ENCODE results near the gene PLK1. TPM values are rescaled to one million over a fixed set of nuclear protein-coding genes. Genes with fewer than 3 reads are reported as not detected.

The PLK1 gene
- total and polyA plus RNA-seq, 2 of the 4 experiments (the other 2 are of a cell fraction): 19.4 to 59.0 TPM

- H4K5ac ChIP-seq (ENCODE audit: low read depth, low read length): no peak overlapping the region; the same call in 1 of the 2 replicates
- no peak overlapping the region for H4K91ac ChIP-seq (ENCODE audit: insufficient read depth, low read depth, low read length)
- H2BK15ac ChIP-seq (ENCODE audit: low read depth, low read length): no peak overlapping the region
- H2AK5ac ChIP-seq (ENCODE audit: low read depth, low read length): no peak overlapping the region
- no peak overlapping the region for H3K4me2 ChIP-seq (ENCODE audit: low read depth, low read length)
- H2BK120ac ChIP-seq (ENCODE audit: low read depth, low read length): no peak overlapping the region
- no peak overlapping the region for H3K56ac ChIP-seq (ENCODE audit: extremely low read depth, insufficient read depth, low read length)
- no peak overlapping the region for H4K8ac ChIP-seq (ENCODE audit: low read depth in 2 of 2, low read length in 2 of 2)
- in situ Hi-C loops (cut with MboI; ENCODE audit: low sequenced_read_pairs) (no loop called here), dilution Hi-C loops (cut with HindIII; ENCODE audit: low sequenced_read_pairs, unreplicated experiment) (no loop called here), intact Hi-C loops (cut with micrococcal nuclease) (no loop called here)
- H2AFZ ChIP-seq (replicated peaks; ENCODE audit: low read length, poor library complexity): no peak overlapping the region
- no peak for DNase-seq
- peaks cover 17% of the 10 kb centered on the region for H3K36me3 ChIP-seq (ENCODE audit: control insufficient read depth, insufficient read depth, low read length)
- peaks cover 19 to 60% of the 10 kb centered on the region in 2 experiments for H3K79me1 ChIP-seq (ENCODE audit: low read depth in 1 of 2, low read length in 2 of 2)
- WGBS, 2 experiments (ENCODE audit: extremely low coverage in 2 of 2, insufficient read length in 1 of 2): 60% methylated on average over 3 of the region's 8 CpGs; no CpG with 5 or more reads in 1 of the 2 experiments
- TF ChIP-seq MAFK (IDR thresholded peaks at IDR 0.05; ENCODE audit: low read depth, low read length) (no peak), MXI1 (IDR thresholded peaks at IDR 0.05; ENCODE audit: borderline replicate concordance, low read depth, low read length) (no peak), MAZ (IDR thresholded peaks at IDR 0.05; ENCODE audit: borderline replicate concordance, low read depth, low read length) (no peak), CHD1 (IDR thresholded peaks at IDR 0.05; ENCODE audit: low read depth, low read length) (no peak), CEBPB (IDR thresholded peaks at IDR 0.05; ENCODE audit: low read depth, low read length) (no peak), NFE2L2 (IDR thresholded peaks at IDR 0.05; ENCODE audit: low read depth, low read length) (no peak)
- no peak overlapping the region; the same call in 1 of the 2 replicates for H3K27ac ChIP-seq (ENCODE audit: insufficient read depth, low read length)
- no peak overlapping the region for H2BK5ac ChIP-seq (ENCODE audit: low read depth, low read length, poor library complexity, severe bottlenecking)
- H3K23ac ChIP-seq (ENCODE audit: low read depth, low read length): no peak overlapping the region
- ChIA-PET CTCF (interaction anchor here (0.7 kb wide), 1 partner anchor 9 kb away, joined by 3 read pairs; no protein-coding TSS in a partner anchor), POLR2A (ENCODE audit: unreplicated experiment) (no interaction called here)
- peaks cover 27% of the 10 kb centered on the region for H3K9me1 ChIP-seq (ENCODE audit: insufficient read depth, low read length)
- peaks cover 13% of the 10 kb centered on the region for H4K20me1 ChIP-seq (ENCODE audit: insufficient read depth, low read length)
- no peaks in the 10 kb centered on the region for H3K27me3 ChIP-seq (ENCODE audit: control insufficient read depth, insufficient read depth, low read length)
- no peak overlapping the region for H2AK9ac ChIP-seq (replicated peaks; ENCODE audit: low read depth, low read length, poor library complexity)
- no peak overlapping the region for H3K18ac ChIP-seq (ENCODE audit: low read depth, low read length)
- H2BK20ac ChIP-seq (ENCODE audit: low read depth, low read length): no peak overlapping the region
- no peak for ATAC-seq (ENCODE audit: low read depth)
- H3K9ac ChIP-seq (ENCODE audit: low read depth, low read length): no peak overlapping the region
- H3K9me3 ChIP-seq (ENCODE audit: control insufficient read depth, insufficient read depth, low read length): no peaks in the 10 kb centered on the region
- peaks cover 25% of the 10 kb centered on the region for H3K4me1 ChIP-seq (ENCODE audit: control insufficient read depth, insufficient read depth, low read length)
- no peak overlapping the region for H3K14ac ChIP-seq (replicated peaks; ENCODE audit: low read depth, low read length)
- H3K4ac ChIP-seq (ENCODE audit: low read depth, low read length): no peak overlapping the region
- BruUV-seq (replicated peaks): no TSS peak
- H3K4me3 ChIP-seq (ENCODE audit: insufficient read depth, low read depth, low read length): no peak overlapping the region
Observed at GRCh38 chr16:23673971-23674614, 4.6 kb upstream of the PLK1 start.

Measured in IMR-90 (cell line).